Head of caudate nucleus (tissue), 42 donors: Measurements from ENCODE around the gene REPS2.

ENCODE experiments used
- DNase-seq, 42 donors: peaks; one replicate each; pipeline versions ENCODE4 v3.0.0 to v3.0.0-alpha.2; 2020 to 2021; ENCODE audit warnings: mixed read lengths in 7 of 42
- intact Hi-C: fragments of 100-400 bp; cut with DNase I; formaldehyde crosslinking; loops from one replicate; pipeline ENCODE4 v1.15.0; 2022

The REPS2 gene

DNA sequence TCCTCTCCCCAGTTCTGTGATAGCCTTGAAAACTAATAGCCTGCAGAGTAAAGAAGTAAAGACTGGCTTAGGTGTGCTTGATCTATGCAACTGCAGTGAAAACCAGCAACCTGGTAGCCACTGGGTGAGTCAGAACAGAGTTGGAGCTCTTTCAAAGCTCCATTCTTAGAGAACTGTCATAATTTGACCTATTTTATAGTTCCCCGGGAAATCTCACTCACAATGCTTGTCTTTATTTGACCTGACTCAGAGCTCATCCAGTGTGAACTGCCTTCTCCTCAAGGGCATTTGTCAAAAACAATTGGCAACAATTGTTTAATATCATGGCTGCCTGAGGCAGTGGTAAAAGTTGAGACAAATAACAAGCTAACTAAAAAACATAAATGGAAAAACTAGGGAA, 215.5 kb downstream of the REPS2 start:
- no peak for DNase-seq
- intact Hi-C loops, result no loop called here

DNA sequence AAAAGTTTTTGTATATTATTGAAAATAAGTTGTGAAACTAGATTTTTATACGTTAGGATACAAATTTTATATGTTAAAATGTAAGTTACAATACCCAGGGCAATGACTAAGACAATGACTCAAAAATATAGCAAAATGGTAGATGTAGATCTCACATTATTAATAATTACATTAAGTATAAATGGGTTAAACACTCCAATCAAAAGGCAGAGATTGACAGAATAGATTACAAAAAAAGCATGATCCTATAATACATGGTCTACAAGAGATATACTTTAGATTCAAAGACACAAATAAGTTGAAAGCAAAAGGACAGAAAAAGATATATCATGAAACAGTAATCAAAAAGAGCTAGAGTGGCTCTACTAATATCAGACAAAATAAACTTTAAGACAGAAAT, 217.6 kb downstream of the REPS2 start:
- intact Hi-C loops, result no loop called here
- DNase-seq, result no peak

DNA sequence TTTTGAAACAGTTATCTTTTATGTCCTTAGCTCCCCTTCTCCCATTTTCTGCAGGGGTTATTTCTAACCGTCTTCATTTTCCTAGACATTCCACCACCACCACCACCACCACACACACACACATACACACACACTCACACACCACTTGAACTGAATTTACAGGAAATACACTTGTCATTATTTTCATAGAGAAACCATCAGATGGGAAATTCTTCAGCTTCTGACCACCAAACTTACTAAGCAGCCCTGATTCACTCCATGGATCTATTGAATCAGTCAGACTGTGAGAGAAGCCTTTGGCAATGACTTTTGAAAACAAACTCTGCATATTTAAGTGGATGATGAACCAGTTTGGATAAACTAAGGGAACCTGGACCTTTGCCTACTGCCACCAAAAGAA, 218.5 kb downstream of the REPS2 start:
- no peak for DNase-seq
- intact Hi-C loops, result no loop called here

DNA sequence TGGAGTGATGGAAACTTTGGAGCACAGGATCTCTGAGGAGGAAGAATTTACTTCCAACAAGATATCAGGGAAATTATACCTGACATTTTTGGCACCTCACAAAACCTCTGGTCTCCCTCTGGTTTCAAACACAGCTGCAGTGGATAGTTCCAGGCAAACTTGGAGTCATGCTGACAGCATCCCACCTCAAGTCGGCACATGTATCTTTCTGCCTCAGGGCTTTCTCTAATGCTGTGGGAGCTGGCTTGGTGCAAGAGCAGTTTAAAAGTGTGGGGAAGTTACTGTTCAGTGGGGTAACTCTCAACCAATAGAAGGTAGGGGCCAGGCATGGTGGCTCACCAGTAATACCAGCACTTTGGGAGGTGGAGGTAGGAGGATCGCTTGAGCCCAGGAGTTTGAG, 221.5 kb downstream of the REPS2 start:
- no peak for DNase-seq
- intact Hi-C loops, result no loop called here

DNA sequence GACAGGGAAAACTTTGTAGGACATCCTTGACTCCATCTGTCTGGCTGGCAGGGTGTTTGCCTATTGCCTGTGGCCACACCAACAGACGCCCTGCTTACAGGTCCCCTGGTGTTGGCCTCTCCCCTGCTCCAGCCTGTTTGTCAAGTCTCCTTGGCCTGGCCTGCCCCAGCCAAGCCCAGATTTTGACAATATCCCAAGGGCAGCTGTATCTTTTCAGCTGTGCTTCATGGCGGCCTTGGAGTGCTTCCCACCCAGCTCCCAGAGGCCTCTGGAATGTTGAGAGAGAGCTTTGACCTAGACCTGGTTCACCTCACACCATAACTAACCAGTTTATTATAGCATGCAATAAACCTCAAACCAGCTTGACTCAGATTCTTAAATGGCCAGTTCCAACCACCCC, 224.5 kb downstream of the REPS2 start:
- intact Hi-C loops, result no loop called here

DNA sequence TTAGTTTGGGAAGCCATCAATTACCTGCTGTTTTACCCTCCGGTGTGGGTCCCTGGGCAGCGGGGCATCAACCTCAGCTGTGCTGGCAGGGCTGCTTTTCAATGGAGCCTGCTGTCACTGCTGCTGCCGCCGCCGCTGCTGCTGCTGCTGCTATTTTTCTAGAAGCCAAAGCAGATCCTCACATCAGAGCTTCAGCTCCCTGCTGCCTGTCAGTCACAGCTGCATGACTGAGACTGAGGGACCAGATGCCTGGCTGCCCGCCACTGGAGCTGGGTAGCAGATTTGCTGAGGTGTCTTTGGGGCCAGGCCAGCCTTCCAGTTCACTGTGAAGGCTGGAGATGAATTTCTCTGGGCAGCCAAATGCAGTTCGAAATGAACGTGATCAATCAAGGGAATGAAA, 228.2 kb downstream of the REPS2 start:
- intact Hi-C loops, result no loop called here
- DNase-seq, result peak; percentile 39 to 88 (median 74)

More for the DNA sequence above, 224.5 kb downstream of the REPS2 start:
- no peak for DNase-seq

DNA sequence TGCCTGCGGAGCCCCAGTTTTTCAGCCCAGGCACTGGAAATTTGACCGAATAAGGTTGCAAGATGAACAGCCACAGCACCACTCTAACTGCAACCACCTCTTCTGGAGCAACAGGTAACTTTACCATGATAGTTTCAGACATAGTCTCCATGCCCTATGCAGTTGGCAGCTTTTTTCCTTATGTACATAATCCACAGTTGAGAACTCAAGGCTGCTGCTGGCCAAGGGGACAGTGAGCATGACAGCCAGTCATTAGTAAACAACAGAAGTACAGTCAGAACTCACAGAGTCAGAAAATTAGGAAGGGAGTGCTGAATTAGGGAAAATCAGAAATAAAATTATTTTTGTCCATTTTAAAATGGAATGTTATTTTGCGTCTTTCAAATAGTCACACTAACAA, 235.9 kb downstream of the REPS2 start:
- DNase-seq, result no peak
- intact Hi-C loops, result no loop called here

DNA sequence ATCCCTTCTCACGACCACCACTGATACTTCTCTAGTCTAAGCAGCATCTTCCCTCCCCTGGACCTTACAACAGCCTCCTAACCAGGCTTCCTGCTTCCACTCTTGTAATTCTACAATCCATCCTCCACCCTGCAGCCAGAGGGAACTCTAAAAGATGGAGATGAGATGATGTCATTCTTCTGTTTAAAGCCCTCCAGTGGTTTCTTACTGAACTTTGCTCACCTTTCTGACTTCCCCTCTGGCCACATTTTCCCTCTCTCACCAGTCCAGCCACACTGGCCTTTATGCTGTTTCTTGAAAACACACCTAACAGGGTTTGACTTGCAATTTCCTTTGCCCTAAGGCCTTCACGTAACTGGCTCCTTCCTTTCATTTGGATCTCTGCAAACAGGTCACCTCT, 237.1 kb downstream of the REPS2 start:
- intact Hi-C loops, result no loop called here
- no peak for DNase-seq

DNA sequence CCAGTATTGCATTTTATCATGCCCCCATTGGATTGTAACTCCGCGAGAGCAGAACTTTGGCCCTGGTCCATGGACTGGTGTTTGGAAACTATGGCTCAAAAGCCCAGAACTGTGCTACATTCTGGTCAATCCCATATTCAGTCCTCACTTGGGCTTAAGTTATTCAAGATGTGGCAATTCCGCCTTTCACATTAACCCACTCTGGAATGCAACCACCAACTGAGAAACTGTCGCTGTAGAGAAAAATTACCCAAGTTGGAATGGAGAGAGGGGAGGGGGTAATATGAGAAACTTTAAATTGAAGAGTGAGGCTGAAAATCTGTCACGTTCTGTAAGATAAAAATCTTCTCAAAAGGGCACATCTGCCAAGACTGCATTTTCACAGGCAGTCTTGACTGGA, 239.0 kb downstream of the REPS2 start:
- intact Hi-C loops, result no loop called here
- DNase-seq, result no peak

DNA sequence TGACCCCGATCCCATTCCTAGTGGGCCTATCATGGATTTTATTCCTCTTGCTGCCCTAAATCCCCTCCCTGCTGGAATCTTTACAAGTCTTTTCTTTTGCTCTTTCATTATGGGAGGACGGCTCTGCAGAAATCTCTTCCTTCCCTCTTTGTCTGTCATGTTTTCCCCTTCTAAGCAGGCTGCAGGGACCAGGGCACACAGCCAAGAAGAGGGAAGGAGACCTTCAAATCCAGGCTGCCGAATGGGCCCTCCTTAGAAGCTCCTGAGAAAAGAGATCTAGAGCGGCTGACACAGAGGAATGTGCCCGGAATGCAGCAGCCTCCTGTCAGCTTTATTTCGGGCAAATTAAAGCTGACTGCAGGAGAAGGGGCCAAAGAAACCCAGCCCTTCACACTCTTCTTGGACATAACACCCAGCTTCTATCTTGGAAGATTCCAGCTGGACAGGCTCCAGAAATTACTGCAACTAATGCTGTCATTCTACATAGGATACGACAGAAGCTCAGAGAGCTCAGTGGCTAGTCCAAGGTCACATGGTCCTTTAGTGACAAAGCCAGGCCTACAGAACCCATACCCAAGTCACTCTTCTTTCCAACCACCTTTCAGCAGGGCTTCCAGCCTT, 240.8 kb downstream of the REPS2 start:
- peak in 4 of 42 donors; percentile 1 to 26 (median 7) for DNase-seq

DNA sequence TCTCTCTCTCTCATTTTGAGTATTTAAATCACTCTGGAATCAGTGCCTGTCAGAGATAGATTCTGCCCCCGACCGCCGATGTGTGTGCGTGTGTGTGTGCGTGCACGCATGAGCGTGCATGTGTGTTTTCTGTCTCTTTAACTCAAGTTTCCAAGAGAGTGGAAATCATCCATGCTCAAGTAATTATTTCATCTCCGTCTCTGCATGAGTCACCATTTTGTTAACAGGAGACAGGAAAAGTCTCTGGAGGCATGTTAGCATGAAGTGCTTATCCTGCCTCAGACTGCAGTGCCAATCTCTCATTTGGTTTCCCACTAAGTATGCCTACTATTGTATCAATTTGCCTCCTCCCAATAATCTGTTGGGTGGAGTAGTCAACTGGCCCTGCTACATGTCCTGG, 245.6 kb downstream of the REPS2 start:
- intact Hi-C loops, result no loop called here
- DNase-seq, result no peak

More for the DNA sequence above, 240.8 kb downstream of the REPS2 start:
- intact Hi-C loops, result no loop called here
